ENCODE data around the gene ZNF629.
A peak's percentile ranks its signal among the peaks of the same experiment; 100 is the strongest.

DNA sequence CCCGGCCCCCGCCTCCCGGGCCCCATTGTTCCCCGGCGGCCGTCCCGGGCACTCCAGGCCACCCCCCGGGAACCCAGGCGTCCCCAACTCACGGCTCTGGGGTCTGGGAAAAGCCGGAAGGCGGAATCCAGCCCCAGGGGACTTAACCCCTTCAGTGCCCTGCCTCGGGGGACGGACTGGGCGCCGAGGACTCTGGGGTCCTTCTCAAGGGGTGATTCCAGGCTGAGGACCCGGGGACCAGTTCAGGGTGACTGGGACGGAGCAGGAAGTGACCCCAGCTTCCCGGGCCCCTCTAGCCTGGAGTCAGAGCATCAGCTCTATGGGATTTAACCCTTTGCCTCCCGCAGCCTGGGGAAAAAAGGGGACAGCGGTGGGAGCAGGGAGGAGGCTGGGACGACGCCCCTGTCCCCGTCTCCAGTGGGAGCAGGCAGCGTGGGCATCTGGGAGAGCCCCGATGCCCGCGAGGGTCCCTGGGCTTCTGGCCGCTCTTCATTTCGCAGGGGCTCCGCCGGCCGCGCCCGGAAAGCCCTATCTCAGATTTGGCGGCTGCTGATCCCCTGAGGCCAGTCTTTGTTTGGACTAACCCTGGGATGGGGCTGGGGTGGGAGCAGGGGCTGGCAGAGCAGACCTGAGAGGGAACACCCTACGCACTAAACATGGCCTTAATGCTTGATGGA is at the start of gene ZNF629:
- TF ChIP-seq POLR2A (IDR thresholded peaks at IDR 0.05; ENCODE audit: low read depth, low read length) (0 out of 2 replicates have a peak, but pooled peaks have one; percentile 22), MAFK (IDR thresholded peaks at IDR 0.05; ENCODE audit: low read depth, low read length) (no peak)
- TF ChIP-seq, protein P1, sequence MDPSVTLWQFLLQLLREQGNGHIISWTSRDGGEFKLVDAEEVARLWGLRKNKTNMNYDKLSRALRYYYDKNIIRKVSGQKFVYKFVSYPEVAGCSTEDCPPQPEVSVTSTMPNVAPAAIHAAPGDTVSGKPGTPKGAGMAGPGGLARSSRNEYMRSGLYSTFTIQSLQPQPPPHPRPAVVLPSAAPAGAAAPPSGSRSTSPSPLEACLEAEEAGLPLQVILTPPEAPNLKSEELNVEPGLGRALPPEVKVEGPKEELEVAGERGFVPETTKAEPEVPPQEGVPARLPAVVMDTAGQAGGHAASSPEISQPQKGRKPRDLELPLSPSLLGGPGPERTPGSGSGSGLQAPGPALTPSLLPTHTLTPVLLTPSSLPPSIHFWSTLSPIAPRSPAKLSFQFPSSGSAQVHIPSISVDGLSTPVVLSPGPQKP (IDR thresholded peaks at IDR 0.05; ENCODE audit: borderline replicate concordance, low read depth, low read length) = no peak
- TF ChIP-seq, protein P2, sequence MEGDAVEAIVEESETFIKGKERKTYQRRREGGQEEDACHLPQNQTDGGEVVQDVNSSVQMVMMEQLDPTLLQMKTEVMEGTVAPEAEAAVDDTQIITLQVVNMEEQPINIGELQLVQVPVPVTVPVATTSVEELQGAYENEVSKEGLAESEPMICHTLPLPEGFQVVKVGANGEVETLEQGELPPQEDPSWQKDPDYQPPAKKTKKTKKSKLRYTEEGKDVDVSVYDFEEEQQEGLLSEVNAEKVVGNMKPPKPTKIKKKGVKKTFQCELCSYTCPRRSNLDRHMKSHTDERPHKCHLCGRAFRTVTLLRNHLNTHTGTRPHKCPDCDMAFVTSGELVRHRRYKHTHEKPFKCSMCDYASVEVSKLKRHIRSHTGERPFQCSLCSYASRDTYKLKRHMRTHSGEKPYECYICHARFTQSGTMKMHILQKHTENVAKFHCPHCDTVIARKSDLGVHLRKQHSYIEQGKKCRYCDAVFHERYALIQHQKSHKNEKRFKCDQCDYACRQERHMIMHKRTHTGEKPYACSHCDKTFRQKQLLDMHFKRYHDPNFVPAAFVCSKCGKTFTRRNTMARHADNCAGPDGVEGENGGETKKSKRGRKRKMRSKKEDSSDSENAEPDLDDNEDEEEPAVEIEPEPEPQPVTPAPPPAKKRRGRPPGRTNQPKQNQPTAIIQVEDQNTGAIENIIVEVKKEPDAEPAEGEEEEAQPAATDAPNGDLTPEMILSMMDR (conservative IDR thresholded peaks at IDR 0.05; ENCODE audit: low read depth, low read length) = no peak
- TF ChIP-seq, protein P3, sequence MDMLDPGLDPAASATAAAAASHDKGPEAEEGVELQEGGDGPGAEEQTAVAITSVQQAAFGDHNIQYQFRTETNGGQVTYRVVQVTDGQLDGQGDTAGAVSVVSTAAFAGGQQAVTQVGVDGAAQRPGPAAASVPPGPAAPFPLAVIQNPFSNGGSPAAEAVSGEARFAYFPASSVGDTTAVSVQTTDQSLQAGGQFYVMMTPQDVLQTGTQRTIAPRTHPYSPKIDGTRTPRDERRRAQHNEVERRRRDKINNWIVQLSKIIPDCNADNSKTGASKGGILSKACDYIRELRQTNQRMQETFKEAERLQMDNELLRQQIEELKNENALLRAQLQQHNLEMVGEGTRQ (IDR thresholded peaks at IDR 0.05; ENCODE audit: low read depth, low read length) = no peak

Data from IMR-90 (cell line).